ENCODE results near the gene MRI1.

Gene MRI1

DNA sequence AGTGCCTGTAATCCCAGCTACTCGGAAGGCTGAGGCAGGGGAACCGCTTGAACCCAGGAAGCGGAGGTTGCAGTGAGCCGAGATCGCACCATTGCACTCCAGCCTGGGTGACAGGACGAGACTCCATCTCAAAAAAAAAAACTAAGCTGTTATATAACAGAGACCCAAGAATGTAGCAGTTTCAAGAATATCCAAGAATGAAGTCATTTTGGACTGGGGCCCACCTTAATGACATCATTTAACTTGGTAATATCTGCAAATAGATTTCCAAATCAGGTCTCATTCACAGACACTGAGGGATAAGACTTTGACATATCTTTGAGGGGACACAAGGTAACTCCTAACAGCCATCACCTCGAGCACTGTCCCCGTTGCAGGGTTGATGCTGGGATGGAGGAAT, 36.5 kb upstream of the MRI1 start:
- DNase-seq (ENCODE audit: low spot score) = no peak
- TF ChIP-seq, protein P1, sequence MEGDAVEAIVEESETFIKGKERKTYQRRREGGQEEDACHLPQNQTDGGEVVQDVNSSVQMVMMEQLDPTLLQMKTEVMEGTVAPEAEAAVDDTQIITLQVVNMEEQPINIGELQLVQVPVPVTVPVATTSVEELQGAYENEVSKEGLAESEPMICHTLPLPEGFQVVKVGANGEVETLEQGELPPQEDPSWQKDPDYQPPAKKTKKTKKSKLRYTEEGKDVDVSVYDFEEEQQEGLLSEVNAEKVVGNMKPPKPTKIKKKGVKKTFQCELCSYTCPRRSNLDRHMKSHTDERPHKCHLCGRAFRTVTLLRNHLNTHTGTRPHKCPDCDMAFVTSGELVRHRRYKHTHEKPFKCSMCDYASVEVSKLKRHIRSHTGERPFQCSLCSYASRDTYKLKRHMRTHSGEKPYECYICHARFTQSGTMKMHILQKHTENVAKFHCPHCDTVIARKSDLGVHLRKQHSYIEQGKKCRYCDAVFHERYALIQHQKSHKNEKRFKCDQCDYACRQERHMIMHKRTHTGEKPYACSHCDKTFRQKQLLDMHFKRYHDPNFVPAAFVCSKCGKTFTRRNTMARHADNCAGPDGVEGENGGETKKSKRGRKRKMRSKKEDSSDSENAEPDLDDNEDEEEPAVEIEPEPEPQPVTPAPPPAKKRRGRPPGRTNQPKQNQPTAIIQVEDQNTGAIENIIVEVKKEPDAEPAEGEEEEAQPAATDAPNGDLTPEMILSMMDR (IDR thresholded peaks at IDR 0.05; ENCODE audit: borderline replicate concordance, control extremely low read depth, extremely low read depth, insufficient read depth, missing control alignments) = no peak
- in situ Hi-C loops (cut with MboI; ENCODE audit: low sequenced_read_pairs, unreplicated experiment) = loop anchor here (10.0 kb wide), 1 partner anchor 123 kb away; no protein-coding TSS in a partner anchor

DNA sequence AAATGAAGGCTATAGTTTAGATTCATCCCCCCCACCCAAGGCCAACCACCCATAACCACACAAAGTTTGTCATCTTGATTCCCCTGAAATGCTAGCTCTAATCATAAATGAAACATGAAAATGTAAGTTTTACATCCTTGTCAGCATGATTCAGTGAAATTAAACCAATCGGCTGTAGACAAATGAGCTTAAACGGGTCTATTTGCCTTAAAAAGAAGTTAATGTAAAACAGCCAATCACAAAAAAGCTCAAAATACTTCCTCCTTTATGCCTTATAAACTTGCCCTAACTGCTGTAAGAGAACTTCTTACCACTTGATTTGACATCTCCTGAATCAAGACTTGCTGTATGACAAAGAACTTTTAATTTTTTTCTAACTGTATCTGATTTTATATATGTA, 34.5 kb upstream of the MRI1 start:
- DNase-seq (ENCODE audit: low spot score) = no peak
- TF ChIP-seq, protein P1 (IDR thresholded peaks at IDR 0.05; ENCODE audit: borderline replicate concordance, control extremely low read depth, extremely low read depth, insufficient read depth, missing control alignments) = no peak
- in situ Hi-C loops (cut with MboI; ENCODE audit: low sequenced_read_pairs, unreplicated experiment) = loop anchor here (10.0 kb wide), 1 partner anchor 125 kb away; no protein-coding TSS in a partner anchor

DNA sequence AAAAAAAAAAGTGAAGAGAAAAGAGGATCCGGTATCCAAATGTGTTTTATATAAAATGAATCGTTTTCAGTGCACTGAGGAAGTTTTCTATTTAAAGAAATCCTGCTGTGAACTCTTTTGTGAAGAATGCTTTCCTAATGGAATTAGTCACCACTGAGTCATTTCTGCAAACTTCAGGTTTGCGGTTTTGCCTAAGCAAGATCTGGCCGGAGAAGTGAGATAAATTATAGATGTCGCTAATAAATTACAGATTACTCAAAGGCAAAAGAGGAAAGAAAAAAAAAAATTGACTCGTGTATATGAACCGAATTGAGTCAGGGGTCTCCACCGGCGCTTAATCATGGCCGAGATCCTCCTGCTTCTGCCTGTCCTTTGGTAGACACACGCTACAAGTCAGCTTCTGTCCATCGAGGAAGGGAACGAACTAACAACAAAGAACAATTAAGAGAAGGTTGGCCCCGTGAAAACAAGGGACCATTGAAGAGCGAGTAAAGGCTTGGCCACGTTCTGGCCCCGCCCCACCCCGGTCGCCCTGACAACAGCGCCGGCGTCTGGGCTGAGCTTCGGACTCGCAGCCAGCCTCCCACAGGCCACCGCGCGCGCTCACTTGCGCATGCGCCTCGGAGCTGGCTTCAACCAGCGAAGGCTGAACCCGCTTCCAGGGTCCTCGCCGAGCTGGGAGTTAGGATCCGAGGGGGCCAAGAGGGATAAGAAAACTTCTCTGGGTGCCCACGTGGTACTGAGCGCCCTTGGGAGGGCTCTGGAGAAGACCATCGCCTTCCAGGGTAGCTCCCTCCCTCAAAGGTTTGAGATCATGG, 33.0 kb upstream of the MRI1 start:
- TF ChIP-seq, protein P1 (IDR thresholded peaks at IDR 0.05; ENCODE audit: borderline replicate concordance, control extremely low read depth, extremely low read depth, insufficient read depth, missing control alignments) = no peak
- DNase-seq (ENCODE audit: low spot score) = peak; percentile 99
- in situ Hi-C loops (cut with MboI; ENCODE audit: low sequenced_read_pairs, unreplicated experiment) = no loop called here

DNA sequence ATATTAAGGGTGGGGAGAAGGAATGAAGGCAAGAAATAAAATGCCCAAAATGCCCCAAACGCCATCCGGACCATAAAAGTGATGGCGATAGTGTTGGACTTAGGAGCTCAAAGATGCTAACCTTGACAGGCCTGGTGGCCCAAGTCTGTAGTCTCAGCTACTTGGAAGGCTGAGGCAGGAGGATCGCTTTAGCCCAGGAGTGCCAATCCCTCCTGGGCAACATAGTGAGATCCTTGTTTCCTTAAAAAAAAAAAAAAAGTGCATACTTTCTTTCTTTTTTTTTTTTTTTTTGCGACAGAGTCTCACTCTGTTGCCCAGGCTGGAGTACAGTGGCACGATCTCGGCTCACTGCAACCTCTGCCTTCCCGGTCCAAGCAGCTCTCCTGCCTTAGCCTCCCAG, 32.0 kb upstream of the MRI1 start:
- TF ChIP-seq, protein P1 (IDR thresholded peaks at IDR 0.05; ENCODE audit: borderline replicate concordance, control extremely low read depth, extremely low read depth, insufficient read depth, missing control alignments) = no peak
- in situ Hi-C loops (cut with MboI; ENCODE audit: low sequenced_read_pairs, unreplicated experiment) = no loop called here
- no peak for DNase-seq (ENCODE audit: low spot score)

DNA sequence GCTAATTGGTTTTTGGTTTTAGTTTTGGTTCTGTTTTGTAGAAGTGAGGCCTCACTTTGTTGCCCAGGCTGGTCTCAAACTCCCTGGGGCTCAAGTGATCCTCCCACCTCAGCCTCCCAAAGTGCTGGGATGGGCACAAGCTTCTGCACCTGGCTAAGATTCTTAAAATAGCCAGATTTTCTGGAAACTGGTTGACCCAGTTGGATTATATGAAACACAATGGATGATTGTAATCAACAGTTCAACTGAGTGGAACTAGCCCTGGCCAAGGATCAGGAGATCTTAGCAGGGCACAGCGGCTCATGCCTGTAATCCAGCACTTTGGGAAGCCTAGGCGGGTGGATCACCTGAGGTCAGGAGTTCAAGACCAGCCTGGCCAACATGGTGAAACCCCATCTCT, 29.6 kb upstream of the MRI1 start:
- no peak for DNase-seq (ENCODE audit: low spot score)
- TF ChIP-seq, protein P1 (IDR thresholded peaks at IDR 0.05; ENCODE audit: borderline replicate concordance, control extremely low read depth, extremely low read depth, insufficient read depth, missing control alignments) = no peak
- in situ Hi-C loops (cut with MboI; ENCODE audit: low sequenced_read_pairs, unreplicated experiment) = no loop called here

DNA sequence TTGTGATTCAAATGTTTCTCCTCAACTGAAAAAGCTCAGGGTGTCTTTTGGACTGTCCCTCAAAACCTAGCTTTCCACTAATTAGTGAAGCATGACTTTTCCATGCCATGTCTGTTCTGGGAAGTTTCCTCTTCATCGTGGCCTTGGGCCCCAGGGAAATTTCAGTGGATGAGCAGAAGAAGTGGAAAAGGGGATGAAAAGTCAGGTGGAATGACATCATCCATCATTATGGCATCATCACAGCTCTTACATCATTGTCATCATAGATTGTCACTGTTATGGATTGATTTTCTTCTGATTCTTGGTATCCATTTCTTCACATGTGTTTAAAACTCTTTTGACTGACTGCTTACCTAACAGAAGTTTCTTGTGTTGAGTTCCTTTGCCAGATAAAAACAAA, 26.2 kb upstream of the MRI1 start:
- TF ChIP-seq, protein P1 (IDR thresholded peaks at IDR 0.05; ENCODE audit: borderline replicate concordance, control extremely low read depth, extremely low read depth, insufficient read depth, missing control alignments) = no peak
- DNase-seq (ENCODE audit: low spot score) = no peak
- in situ Hi-C loops (cut with MboI; ENCODE audit: low sequenced_read_pairs, unreplicated experiment) = no loop called here
